Fibroblast of the aortic adventitia (primary cell): ENCODE results near the gene RIMS4. TPM values are rescaled to one million over a fixed set of nuclear protein-coding genes. Genes with fewer than 3 reads are reported as not detected.

Source experiments
- DNase-seq: peaks from one replicate; pipeline ENCODE4 v3.0.0-alpha.2; 2010; ENCODE audit warnings: low read depth
- H3K4me3 ChIP-seq: 2 replicates; pipeline ENCODE4 v1.5.1; 2011; ENCODE audit warnings: low read depth, mild to moderate bottlenecking, control low read depth, low read length, moderate library complexity
- CTCF ChIP-seq: IDR thresholded peaks from 2 replicates; pipeline ENCODE4 v1.5.1; 2011; ENCODE audit warnings: mild to moderate bottlenecking, low read length, control low read depth, inconsistent platforms; ENCODE audit not compliant: insufficient read depth
- total RNA-seq: library from RNA; depleted of rRNA; stranded (reverse); fragments of >200 nt; gene quantifications from 2 replicates; pipeline ENCODE4 v1.2.3, GENCODE V29; 2012; ENCODE audit warnings: low replicate concordance

Gene RIMS4
- total RNA-seq, 1 donor, result 0.27 TPM

- no peak overlapping the region for H3K4me3 ChIP-seq
- DNase-seq, result no peak
- TF ChIP-seq CTCF, result no peak
Measured at GRCh38 chr20:44817143-44817910, 7.0 kb upstream of the RIMS4 start.

- H3K4me3 ChIP-seq, result no peak overlapping the region
- DNase-seq, result no peak
- no peak for TF ChIP-seq CTCF
Measured at GRCh38 chr20:44814937-44815336, 4.6 kb upstream of the RIMS4 start.

DNA sequence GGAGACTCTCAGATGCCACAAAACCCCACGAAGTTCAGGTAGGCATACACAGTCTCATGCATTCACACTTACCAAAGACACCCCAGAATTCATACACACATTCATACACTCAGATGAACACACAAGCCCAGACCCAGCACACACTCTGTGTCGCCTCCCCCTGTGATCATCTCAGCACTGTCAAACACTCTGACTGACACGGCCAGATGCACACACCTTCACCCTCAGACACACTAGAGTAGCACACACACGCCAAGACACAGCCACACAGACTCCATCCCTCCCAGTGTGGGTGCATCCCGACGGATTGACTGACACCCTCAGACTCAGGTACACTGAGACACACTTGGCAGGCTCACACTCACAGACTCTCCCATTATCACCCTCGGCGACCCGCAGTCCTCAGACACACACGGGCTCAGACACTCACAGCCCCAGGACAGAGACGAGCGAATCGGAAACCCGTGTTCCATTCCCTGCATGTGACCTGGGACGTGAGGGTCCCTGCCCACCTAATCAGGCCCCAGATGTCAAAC, 872 bp upstream of the RIMS4 start:
- DNase-seq, result no peak
- no peak overlapping the region for H3K4me3 ChIP-seq
- TF ChIP-seq CTCF, result no peak

DNA sequence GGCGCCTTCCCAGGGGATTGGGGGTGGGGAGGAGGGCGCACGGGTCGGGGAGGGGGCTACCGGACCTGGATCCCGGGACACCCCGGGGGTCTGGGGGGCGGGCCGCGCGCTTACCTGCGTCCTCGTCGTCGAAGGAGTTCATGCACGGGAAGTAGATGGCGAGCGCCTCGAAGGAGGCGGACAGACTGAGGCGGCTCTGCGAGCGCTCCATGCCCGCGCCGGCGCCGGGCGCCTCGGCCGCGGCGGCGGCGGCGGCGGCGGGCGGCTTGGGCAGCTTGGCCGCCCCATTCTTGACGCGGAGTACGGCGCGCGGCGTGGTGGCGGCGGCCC, 320 bp downstream of the RIMS4 start:
- no peak for TF ChIP-seq CTCF
- no peak overlapping the region for H3K4me3 ChIP-seq
- DNase-seq, result no peak

GRCh38 chr20:44809380-44810060, 826 bp downstream of the RIMS4 start:
- DNase-seq, result no peak
- no peak for TF ChIP-seq CTCF
- H3K4me3 ChIP-seq, result no peak overlapping the region

DNA sequence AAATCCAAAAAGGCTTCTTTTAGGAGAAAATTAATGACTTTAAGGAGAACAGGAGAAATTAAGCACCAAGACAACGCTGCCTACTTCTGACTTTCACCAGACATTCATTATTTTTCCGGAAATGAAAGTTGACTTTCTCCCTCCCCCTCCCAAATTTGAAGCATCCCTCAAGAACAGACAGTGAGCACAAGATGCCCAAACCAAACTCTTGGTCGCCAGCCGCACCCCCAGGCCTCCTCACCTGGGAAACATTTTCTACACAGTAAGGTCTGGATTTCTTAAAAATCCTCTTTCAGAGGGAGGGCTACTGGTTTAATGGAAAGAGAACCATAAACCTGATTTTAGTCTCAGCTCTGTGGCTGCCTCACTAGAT, 2.7 kb downstream of the RIMS4 start:
- H3K4me3 ChIP-seq, result no peak overlapping the region
- no peak for DNase-seq
- TF ChIP-seq CTCF, result no peak
